ENCODE data around the gene NCOA6.

- TF ChIP-seq GATA2 (IDR thresholded peaks at IDR 0.05; ENCODE audit: low read depth, low read length): no peak
- no peak for TF ChIP-seq GATA3 (IDR thresholded peaks at IDR 0.05; ENCODE audit: low read depth, low read length)
Observed at GRCh38 chr20:34736106-34736735, 89.2 kb downstream of the NCOA6 start.
